Measurements from ENCODE around the gene UBA1. TPM values are rescaled to one million over a fixed set of nuclear protein-coding genes. Genes with fewer than 3 reads are reported as not detected.

UBA1 gene
- total RNA-seq, 1 experiment from 2014 or later, result 247 TPM

DNA sequence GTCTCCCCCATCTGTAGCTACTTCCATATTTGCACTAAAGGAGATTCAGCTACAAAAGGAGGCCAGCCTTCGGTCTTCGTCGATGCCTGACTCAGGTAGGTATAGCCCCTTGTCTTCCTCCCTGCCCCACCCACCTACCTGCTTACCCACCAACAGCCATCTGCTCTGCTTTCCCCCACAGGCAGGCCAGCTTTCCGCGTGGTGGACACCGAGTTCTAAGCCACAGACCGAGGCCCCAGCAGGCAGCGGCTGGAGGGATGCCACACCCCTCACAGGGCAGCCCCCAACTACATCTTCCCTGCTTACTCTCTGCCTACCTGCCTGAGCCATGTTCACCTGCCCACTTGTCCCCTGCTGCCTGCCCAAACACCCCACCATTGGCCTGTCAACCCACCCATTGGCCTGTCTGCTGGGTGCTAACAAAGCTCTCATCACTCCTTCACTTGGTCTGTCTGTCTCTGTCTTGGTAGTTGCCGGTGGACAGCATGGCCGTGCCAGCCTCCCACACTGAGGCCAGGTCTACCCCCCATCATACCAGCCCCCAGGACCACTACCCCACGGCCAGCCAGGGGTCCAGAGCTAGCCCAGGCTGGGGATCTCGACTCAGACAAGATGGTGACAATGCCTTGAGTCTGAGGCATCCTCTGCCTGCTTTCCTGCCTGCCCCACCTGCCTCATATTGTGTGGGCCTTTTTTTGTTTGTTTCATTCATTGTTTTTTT lies 35.1 kb downstream of the UBA1 start:
- no peak for DNase-seq (ENCODE audit: low read depth)

DNA sequence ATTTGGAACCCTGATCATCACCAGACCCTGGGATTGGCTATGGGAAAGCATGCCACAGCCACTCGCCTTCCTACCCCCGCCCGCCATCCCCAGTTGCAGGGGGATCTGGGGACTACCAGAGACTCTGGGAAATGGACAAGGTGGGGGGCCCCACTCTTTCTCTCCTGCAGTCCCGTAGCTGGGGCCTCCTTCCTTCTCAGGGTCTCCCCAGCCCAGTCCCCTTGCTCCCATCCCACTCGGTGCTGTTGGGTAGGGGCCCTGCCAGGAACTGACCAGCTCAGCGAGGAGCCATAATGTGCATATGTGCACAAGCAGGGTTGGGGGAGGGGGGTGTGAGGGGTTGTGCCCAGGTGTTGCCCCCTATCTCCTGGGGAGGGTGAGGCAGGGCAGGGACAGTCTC lies 35.8 kb downstream of the UBA1 start:
- no peak for DNase-seq (ENCODE audit: low read depth)

DNA sequence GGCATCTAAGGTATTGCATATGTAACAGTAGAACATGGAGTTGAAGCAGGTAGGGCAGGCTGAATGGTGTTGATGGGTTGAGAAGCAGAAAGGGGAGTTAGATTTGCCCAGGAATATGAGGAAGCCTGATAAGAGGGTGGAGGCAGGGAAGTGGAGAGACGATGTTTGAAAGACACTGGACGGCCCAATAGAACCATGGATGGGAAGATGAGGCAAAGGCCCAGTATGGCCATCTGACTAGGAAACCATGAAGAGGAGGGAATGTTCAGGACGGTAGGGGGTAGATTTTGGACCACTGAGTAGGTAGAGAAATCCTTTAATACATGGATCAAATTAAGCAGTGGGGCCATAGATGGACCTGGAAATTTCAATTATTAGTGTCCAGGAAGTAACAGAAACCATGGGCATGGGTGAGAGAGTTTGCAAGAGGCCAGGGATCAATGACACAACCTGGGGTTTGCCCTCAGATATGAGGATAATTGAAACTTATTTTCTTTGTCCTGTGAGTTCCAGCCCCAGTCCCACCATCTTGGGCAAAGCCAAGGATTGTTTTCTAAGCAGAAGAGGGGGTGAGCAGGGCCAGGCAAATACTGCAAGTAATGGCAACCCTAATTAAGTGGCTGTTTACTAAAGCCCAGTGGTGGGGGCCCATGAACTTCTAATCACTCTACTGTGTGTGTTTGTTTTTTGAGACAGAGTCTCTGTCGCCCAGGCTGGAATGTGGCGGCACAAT lies 36.7 kb downstream of the UBA1 start:
- no peak for DNase-seq (ENCODE audit: low read depth)

DNA sequence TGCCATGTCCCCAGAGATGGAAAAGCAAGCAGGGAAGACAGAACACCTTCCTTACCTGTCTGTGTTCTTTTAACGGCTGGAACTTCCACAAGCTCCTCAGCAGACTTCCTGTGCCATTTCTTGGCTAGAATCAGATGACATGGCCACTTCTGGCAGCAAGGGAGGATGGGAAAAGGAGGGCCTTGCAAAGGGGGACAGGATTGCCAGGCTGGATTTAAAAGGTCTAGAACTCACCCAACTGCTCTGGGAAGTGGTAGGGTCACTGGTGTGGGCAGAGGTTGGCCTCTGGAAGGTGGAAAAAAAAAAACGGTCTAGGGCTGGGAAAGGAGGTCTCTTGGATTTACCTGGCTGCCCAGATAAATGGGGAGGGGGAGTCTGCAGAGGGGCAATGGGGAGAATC lies 37.5 kb downstream of the UBA1 start:
- no peak for DNase-seq (ENCODE audit: low read depth)

DNA sequence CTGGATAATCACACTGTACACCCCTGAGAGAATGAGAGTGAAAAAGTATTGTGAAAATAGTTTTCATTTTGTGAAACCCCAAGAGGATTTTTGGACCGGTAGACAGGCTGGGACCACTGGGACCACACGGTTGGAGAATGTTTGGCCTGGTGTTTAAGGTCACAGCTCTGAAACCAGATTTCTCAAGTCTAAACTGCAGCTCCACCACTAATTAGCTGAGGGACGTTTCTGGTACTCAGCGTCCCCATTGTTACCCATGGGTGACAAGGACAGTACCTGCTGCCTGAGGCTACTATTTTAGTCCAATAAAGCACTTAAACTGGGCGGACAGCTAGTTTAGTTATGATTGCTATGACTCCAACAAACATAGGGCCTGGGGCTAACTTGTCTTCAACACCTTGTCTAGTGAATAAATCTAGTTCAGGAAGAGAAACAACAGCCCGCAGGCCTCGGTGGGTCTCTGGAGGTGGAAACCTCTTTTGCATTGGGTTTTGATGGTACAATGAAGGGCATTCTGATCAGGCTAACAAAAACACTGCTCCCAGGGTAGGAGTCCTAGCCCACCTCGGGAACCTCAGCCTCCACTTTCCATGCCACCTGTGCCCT lies 38.7 kb downstream of the UBA1 start:
- peak; percentile 35 for DNase-seq (ENCODE audit: low read depth)

DNA sequence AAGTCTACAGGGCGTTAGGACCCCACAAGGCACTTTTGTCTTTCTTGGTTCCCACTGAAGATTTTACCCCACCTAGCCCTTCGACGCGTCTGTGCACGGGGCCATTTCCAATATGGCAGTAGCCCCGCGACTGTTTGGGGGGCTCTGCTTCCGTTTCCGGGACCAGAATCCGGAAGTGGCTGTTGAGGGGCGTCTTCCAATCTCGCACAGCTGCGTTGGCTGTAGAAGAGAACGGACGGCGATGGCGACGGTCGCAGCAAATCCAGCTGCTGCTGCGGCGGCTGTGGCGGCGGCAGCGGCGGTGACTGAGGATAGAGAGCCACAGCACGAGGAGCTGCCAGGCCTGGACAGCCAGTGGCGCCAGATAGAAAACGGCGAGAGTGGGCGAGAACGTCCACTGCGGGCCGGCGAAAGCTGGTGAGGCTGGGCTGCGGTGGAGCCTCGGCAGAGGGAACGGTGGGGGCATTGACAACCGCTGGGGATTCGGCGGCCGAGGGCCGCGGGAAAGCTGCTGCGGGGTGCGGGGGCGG lies 39.2 kb downstream of the UBA1 start, which contains the start of gene USP11:
Gene USP11 (plus strand): TSS at position 207 of the 530 bp plus-strand sequence. CDS start 35 bp downstream, at position 242.
- DNase-seq (ENCODE audit: low read depth), result peak; percentile 48

DNA sequence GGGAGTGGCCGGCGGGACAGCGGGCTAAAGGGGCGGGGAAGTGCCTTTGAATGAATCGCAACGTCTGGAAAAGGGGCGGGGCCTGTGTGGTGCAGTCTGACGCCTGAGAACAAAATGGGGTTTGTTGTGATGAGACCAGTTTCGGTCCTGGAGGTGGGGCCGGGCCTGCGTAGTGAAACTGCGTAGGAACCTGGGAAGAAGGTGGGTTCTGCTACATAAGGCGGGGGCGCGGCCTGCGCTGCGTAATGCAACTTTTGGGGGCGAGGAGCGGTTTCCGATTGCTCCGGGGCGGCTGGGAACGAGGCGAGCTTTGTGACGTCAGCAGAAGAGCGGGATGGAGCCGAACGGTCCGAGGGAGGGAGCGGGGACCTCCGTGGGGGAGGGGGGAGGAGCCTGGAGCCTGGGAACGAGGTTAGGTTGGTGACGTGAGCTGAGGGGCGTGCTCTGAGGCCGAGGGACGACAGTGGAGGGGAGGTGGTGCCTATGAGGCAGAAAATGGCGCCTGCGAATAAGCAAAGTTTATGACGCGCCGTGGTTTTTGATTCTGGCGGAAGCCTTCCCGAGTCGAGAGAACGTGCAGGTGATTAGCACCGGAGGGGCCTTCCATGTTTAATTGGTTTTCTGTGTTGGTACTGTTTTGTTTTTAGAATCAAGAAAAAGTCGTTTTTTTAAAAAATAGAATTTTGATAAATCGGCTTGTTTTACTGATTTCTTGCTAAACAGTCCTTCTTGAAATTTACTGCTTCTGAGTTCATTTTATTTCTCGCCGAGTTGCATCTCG lies 39.9 kb downstream of the UBA1 start:
- DNase-seq (ENCODE audit: low read depth), result peak; percentile 97

DNA sequence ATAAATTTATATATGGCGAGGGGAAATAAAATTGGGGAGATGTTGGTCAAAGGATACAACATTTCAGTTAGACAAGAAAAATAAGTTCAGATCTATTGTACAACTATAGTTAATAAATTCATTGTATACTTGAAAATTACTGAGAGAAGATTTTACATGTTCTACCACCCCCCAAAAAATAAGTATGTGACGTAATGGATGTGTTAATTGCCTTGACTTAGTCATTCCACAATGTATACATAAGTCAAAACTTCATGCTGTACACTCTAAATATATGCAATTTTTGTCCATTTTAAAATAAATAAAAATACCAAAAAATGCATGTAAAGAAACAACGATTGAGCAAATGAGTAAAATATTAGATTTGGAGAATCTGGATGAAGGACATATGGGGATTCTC lies 41.0 kb downstream of the UBA1 start:
- no peak for DNase-seq (ENCODE audit: low read depth)

DNA sequence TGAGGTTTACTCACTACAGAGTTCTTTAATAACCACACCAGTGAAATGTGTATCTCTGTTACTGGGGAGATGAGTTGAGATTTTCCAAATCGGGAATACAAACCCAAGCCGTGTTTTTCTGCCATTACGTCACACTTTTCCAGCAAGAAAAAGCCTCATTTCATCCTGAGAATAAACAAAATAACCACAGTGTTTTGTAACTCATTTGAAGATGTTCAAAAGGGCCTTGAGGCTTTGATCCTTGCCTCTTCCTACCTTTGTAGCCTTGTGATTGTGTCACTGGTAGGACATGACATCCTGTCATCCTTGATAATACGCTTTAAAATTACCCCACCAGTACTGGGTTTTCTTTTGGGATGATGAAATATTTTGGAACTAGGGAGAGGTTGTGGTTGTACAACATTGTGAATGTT lies 42.1 kb downstream of the UBA1 start:
- peak; percentile 58 for DNase-seq (ENCODE audit: low read depth)

DNA sequence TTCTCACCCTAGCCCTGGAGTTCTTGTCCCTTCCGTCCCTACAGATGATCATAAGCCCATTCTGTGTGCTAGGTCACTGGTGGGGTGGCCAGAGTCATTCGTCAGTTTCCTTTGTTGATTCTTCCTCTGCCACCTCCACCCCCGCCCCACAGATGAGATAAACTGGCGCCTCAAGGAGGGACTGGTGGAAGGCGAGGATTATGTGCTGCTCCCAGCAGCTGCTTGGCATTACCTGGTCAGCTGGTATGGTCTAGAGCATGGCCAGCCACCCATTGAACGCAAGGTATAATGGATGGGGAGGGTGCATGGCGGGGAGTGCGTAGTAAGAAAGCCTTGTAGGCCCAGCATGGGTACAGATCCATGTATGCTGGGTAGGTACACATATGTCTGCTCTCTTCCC lies 45.6 kb downstream of the UBA1 start:
- no peak for DNase-seq (ENCODE audit: low read depth)

DNA sequence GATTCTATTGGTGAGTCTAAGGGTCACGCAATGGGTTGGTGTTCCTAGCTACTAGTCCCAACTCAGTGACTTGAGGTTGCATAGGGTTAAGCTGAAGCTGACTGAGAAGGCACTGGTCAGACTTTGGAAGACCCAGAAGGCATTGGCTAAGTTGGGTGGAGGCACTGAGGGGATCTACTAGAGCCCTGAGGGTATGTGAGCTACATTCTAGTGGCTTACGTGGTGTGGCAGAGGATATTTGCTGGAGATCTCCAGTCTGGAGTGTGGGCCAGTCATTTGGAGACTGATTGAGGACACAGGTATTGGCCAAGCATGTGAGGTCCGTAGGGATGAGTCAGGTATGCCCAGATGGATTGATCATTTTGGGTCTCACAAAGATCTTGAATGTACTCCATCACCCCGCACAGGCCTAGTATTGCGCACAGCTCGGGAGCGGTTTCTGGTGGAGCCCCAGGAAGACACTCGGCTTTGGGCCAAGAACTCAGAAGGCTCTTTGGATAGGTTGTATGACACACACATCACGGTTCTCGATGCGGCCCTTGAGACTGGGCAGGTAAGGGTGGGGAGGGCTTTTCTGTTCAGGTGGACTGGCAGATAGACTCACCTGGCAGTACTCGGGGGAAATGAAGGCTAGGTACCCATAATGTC lies 46.4 kb downstream of the UBA1 start:
- DNase-seq (ENCODE audit: low read depth), result no peak

DNA sequence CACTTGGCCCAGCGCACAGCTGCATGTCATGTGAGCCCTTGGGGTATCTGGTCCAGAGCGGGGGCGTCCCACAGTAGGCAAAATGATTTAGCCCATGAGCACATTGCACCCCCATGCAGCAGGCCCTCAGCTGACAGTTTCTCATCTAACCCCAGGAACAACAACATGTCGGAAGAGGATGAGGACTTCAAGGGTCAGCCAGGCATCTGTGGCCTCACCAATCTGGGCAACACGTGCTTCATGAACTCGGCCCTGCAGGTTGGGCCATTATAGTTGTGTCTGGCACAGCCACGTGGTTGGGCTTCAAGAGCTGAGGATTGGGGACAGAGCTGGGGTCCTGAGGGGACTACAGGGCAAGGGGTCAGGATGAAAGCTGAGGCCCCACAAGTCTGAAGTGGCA lies 47.0 kb downstream of the UBA1 start:
- no peak for DNase-seq (ENCODE audit: low read depth)

DNA sequence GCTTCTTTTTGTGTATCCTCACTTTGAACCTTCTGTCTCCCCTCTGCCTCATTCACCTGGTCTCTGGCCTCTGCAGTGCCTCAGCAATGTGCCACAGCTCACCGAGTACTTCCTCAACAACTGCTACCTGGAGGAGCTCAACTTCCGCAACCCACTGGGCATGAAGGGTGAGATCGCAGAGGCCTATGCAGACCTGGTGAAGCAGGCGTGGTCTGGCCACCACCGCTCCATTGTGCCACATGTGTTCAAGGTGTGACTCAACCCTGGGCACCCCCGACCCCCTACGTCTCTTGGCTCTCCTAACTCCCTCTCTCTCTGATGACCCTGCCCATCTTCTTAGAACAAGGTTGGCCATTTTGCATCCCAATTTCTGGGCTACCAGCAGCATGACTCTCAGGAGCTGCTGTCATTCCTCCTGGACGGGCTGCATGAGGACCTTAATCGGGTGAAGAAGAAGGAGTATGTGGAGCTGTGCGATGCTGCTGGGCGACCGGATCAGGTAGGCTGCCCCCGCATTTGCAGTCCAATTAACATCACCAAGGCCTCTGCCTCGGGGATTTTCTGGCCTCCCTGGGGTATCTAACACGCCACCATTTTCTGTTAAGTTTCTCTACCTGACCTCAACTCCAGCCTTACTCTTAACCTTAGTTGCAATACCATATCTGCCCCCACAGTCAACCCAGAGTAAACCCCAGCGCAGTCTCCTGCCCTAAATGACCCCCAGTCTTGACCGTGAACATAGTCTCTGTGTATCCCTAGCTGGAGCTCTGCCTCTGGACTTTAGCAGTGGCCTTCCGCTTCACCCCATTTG lies 47.8 kb downstream of the UBA1 start:
- DNase-seq (ENCODE audit: low read depth), result no peak

DNA sequence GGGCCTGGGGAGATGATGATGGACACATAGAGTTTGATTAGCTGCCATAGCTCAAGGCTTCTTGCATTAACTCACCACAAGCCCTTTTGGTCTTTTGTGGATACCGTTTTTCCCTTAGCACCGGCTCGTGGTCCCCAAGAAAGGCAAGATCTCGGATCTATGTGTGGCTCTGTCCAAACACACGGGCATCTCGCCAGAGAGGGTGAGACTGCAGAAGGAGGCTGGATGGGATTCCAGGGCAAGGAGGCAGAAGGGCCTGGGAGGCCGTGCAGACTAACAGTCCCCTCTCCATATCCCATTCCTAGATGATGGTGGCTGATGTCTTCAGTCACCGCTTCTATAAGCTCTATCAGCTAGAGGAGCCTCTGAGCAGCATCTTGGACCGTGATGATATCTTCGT lies 48.7 kb downstream of the UBA1 start:
- no peak for DNase-seq (ENCODE audit: low read depth)

DNA sequence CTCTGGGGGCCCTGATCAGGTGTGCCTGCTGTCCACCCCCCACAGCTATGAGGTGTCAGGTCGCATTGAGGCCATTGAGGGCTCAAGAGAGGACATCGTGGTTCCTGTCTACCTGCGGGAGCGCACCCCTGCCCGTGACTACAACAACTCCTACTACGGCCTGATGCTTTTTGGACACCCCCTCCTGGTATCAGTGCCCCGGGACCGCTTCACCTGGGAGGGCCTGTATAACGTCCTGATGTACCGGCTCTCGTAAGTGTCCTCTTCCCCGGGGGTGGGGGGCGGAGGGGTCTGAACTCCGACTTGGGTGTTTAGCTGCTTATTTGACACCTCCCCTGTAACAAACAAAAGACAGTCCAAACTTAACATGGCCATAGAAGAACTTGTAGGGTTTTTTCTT lies 49.7 kb downstream of the UBA1 start:
- no peak for DNase-seq (ENCODE audit: low read depth)

DNA sequence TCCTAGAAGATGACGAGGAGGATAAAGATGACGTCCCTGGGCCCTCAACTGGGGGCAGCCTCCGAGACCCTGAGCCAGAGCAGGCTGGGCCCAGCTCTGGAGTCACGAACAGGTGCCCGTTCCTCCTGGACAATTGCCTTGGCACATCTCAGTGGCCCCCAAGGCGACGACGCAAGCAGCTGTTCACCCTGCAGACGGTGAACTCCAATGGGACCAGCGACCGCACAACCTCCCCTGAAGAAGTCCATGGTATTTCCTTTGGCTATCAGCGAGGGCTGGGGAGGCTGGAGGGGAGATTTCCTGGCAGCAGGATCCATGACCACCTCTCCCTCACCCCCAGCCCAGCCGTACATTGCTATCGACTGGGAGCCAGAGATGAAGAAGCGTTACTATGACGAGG lies 51.0 kb downstream of the UBA1 start:
- no peak for DNase-seq (ENCODE audit: low read depth)

DNA sequence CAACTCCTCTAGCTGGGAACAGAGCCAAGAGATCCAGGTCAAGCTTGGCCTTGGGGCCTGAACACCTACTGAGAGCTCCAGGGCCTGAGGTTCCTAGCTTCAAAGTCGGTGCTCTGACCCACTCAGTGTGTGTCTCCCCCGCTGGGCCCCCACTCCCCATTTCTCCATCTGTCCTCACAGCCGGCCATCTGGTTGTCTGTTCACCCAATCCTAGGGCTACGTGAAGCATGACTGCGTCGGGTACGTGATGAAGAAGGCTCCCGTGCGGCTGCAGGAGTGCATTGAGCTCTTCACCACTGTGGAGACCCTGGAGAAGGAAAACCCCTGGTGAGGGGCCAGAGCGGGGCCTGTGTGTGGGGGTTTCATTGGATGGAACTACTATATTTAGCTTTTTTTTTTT lies 51.5 kb downstream of the UBA1 start:
- DNase-seq (ENCODE audit: low read depth), result no peak

DNA sequence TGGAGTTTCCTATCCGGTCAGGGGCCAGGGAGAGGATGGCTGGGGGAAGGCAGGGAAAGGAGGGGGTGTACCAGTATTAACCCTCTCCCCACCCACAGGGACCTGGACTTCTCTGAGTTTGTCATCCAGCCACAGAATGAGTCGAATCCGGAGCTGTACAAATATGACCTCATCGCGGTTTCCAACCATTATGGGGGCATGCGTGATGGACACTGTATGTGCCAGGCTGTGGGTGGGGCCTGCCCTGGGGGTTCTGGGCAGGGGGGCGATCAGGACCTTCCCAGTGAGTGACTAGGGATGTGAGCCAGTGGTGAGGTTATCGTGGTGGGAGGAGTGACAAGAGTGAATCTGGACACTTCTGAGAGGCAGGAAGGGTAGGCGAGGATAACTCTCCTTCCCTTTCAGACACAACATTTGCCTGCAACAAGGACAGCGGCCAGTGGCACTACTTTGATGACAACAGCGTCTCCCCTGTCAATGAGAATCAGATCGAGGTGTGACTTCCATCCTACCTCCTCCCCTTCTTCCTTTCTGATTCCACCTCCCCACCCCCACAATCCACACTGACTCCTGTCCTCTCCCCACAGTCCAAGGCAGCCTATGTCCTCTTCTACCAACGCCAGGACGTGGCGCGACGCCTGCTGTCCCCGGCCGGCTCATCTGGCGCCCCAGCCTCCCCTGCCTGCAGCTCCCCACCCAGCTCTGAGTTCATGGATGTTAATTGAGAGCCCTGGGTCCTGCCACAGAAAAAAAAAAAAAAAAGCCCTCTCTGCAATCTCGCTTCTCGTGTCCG lies 53.8 kb downstream of the UBA1 start:
- peak; percentile 71 for DNase-seq (ENCODE audit: low read depth)

DNA sequence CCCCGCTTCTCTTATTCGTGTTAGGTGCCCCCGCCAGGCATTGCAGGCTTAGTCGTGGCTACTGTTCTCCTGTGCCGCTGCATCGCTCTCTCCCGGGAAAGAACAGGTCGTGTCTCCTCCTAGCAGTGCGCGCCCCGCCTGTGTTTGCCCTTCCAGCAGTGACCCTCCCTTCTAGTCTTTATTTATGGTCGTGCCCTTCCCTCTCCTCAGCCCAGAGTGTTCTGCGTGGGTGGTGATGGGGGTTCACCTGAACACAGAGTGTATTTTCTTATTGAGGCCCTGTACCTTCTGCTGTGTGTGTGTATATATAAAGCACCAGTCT lies 54.3 kb downstream of the UBA1 start:
- no peak for DNase-seq (ENCODE audit: low read depth)

DNA sequence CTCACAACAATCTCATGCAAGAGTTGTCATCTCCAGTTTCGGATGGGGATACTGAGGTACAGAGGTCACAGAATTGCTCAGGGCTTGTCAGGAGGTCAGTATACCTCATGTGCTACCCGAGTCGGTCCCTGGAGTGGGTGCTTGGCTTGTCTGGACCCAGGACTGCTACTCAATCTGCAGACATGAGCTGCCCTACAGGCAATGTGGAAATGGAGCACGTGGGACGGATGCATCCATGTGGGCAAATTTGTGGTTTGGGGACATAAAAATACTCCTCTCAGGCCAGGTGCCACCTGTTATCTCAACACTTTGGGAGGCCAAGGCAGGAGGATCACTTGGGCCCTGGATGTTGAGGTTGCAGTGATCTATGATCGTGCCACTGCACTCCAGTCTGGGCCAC lies 54.9 kb downstream of the UBA1 start:
- DNase-seq (ENCODE audit: low read depth), result no peak

Data from M059J (cell line).